IMR-90 (cell line): ENCODE measurements around the gene PDX1.

Source experiments
- CTCF ChIP-seq: conservative IDR thresholded peaks from 2 replicates; pipeline ENCODE4 v1.5.1; 2012; ENCODE audit warnings: mild to moderate bottlenecking, low read depth, low read length, improper control_type of control experiment
- ELK1 ChIP-seq: fragments of 150-350 bp; IDR thresholded peaks from 2 replicates; pipeline ENCODE4 v1.6.1; 2016; ENCODE audit warnings: low read depth, mild to moderate bottlenecking, low read length, moderate library complexity, borderline replicate concordance
- FOS ChIP-seq: fragments of 150-350 bp; IDR thresholded peaks from 2 replicates; pipeline ENCODE4 v1.6.1; 2016; ENCODE audit warnings: low read depth, low read length
- MAFK ChIP-seq: IDR thresholded peaks from 2 replicates; pipeline ENCODE4 v1.6.1; 2012; ENCODE audit warnings: low read depth, low read length, improper control_type of control experiment
- NFE2L2 ChIP-seq: fragments of 150-350 bp; IDR thresholded peaks from 2 replicates; pipeline ENCODE4 v1.6.1; 2016; ENCODE audit warnings: low read depth, mild to moderate bottlenecking, low read length
- POLR2A ChIP-seq: IDR thresholded peaks from 2 replicates; pipeline ENCODE4 v1.6.1; 2012; ENCODE audit warnings: mild to moderate bottlenecking, low read depth, low read length
- RAD21 ChIP-seq: IDR thresholded peaks from 2 replicates; pipeline ENCODE4 v1.6.1; 2012; ENCODE audit warnings: low read length, improper control_type of control experiment
- SMC3 ChIP-seq: fragments of 150-350 bp; IDR thresholded peaks from 2 replicates; pipeline ENCODE4 v1.6.1; 2016; ENCODE audit warnings: low read depth, mild to moderate bottlenecking, antibody characterized with exemption, low read length, moderate library complexity

GRCh38 chr13:27923794-27924528 is 4.2 kb downstream of the PDX1 start:
- TF ChIP-seq ELK1, result no peak
- TF ChIP-seq CTCF, result no peak
- no peak for TF ChIP-seq POLR2A
- no peak for TF ChIP-seq RAD21
- no peak for TF ChIP-seq FOS
- no peak for TF ChIP-seq SMC3
- TF ChIP-seq NFE2L2, result no peak
- no peak for TF ChIP-seq MAFK
